ENCODE measurements around the gene GABBR2.
A peak's percentile ranks its signal among the peaks of the same experiment; 100 is the strongest.

Gene GABBR2

DNA sequence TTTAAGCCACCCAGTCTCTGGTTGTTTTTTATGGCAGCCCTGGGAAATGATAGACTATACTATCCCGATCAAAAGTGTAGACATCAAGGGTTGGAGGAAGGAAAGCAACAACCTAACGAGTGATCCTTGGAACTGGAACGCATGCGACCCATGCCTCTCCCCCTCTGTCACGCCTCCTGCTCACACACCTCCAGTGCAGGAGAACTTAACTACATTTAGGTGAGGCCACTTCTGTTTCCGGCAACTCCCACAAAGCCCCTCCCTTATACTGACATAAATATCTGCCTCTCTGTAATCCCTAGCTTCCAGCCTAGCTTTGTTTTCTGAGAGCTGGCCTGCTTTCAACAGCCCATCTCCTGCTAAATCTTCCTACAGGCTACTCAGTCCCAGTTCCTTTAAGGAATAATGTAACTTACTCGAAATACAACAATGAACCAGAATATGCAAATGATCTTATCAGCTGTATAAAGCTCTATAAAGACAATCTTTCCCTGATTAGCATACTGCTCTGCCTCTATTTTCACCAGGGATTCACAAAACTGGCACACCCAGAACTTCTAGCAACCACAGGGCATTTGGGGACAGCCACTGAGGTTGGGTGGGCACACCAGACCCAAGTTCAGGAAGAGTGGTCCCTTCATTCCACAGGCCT, 73.9 kb downstream of the GABBR2 start:
- no peak for DNase-seq (ENCODE audit: low spot score)

GRCh38 chr9:98632839-98633238, 75.9 kb downstream of the GABBR2 start:
- DNase-seq (ENCODE audit: low spot score), result no peak

DNA sequence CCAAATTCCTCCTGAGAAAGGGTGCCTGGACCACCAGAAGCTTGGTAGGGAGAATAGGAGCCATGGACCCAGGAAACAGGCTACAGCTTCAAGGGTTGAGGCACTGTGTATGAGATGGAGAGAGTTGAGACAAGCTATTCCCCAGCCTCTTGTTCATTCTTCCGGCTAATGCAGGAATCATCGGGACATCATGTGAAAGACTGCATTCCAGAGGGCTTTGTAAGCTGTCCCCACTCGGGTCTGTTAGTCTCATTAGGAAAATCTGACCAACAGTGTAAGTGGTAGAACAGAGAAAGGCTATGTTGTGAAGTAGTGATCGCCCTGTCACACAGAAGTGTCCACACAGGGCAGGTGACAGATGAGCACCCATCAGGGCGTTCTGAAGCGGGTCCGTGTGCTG, 81.4 kb downstream of the GABBR2 start:
- DNase-seq (ENCODE audit: low spot score), result no peak

- DNase-seq (ENCODE audit: low spot score), result no peak
These were observed 83.0 kb downstream of the GABBR2 start for GRCh38 chr9:98625728-98626127.

DNA sequence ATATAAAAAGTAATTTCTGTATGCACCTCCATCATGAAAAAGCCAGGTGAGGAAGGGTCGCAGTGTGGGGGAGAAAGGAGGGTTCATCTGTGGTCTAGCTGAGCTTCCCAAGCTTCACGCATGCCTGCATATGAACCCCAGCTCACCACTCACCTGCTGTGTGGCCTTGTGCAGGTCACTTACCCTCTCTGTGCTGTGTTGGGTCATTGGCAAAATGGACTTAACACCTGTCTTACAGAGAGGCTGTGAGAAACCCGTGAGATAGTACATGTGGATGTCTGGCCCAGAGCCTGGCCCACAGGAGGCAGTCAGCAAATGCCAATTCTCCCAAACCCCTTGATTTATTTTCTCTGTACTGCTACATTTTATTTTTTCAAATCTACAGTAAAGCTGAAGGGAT, 88.9 kb downstream of the GABBR2 start:
- DNase-seq (ENCODE audit: low spot score), result no peak

GRCh38 chr9:98615633-98616032, 93.1 kb downstream of the GABBR2 start:
- DNase-seq (ENCODE audit: low spot score), result no peak

- no peak for DNase-seq (ENCODE audit: low spot score)
These were observed 93.8 kb downstream of the GABBR2 start for GRCh38 chr9:98614941-98615340.

GRCh38 chr9:98612061-98612752, 96.5 kb downstream of the GABBR2 start:
- DNase-seq (ENCODE audit: low spot score), result no peak

GRCh38 chr9:98611319-98611718, 97.4 kb downstream of the GABBR2 start:
- no peak for DNase-seq (ENCODE audit: low spot score)

GRCh38 chr9:98610711-98611110, 98.0 kb downstream of the GABBR2 start:
- DNase-seq (ENCODE audit: low spot score), result no peak

GRCh38 chr9:98610211-98610610, 98.5 kb downstream of the GABBR2 start:
- peak; percentile 49 for DNase-seq (ENCODE audit: low spot score)

DNA sequence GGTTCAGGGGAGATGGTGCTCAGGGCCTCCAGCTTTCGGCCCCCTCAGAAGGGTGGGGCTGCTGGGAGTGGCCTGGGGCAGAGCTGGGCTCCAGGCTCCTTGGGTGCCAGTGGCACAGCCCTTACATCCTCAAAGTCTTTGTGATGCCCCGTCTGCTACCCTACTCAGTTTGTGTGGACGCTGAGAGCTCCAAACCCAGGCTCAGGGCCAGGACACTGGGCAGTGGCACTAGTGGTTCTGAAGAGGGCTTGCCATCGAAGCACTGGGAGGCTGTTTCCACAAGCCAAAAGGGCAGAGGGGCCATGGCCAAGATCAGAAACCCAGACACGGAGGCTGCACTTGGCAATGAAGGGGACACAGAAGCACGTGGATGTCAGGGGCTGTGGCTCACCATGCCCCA, 99.1 kb downstream of the GABBR2 start:
- DNase-seq (ENCODE audit: low spot score), result no peak

DNA sequence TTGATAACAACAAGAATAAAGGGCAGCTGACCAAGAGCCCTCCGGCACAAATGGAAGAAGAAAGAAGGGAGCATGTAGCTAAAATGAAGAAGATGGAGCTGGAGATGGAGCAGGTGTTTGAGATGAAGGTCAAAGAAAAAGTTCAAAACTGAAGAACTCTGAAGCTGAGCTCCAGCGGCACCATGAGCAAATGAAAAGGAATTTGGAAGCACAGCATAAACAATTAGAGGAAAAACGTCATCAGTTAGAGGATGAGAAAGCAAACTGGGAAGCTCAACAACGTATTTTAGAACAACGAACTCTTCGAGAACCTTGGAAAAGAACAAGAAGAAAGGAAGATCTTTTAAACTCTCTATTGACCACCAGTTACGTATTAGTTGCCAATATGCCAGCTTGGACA, 100.9 kb downstream of the GABBR2 start:
- DNase-seq (ENCODE audit: low spot score), result no peak

- DNase-seq (ENCODE audit: low spot score), result no peak
These were observed 101.6 kb downstream of the GABBR2 start for GRCh38 chr9:98607152-98607551.

- DNase-seq (ENCODE audit: low spot score), result no peak
These were observed 102.0 kb downstream of the GABBR2 start for GRCh38 chr9:98606730-98607129.

- DNase-seq (ENCODE audit: low spot score), result no peak
These were observed 103.6 kb downstream of the GABBR2 start for GRCh38 chr9:98605116-98605515.

DNA sequence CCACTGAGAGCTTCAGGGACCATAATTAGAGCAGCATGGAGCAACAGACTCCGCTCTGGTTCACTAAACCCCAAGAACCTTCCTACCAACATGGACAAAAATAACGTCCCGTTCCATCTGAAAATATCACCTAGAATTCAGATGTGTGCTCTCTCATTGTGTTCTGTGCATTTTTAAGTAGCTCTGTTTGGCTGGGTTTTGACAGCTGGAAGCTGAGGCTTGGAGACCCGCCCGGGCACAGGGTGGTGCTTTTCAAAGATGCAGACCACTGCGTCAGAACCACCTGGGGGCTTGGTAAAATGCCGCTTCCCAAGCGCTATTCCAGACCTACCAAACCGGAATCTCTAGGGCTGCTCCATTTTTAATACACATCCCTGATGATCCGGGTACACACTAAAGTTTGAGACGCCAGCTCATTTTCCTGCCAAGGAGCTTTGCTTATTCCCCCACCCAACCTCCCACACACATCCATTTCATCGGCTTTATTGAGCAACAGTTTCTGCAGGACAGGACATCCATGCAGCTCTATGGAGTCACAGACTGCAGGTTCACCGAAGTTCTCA, 104.8 kb downstream of the GABBR2 start:
- peak; percentile 71 for DNase-seq (ENCODE audit: low spot score)

DNA sequence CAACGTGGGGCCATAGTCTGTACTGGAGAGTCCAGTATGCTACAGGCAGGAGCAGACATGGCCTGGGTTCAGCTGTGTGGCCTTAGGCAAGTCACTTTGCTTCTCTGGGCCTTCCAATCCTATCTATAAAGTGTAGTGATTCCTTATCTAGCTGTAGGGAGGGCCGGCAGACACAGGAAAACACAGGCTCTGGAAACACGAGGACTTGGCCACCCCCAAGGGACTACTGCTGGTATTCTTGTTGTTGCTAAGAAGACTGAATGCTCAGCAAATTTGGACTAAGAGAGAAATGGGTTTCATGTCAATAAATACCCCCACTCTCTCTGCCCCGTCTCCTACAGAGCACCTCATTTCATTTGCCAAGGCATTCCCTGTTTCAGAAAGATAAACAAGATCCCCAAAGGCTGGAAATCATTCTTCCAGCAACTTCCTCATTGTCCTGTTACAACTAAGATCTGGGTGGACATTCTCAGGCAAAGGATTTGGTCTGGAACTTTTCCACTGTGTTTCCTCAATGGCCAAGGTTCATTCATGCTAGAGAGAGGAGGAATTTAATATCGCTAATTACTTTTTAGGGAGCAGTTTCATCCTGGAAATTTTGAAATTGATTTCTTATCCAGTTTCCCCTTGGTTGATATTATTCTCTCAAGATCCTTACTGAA, 105.8 kb downstream of the GABBR2 start:
- no peak for DNase-seq (ENCODE audit: low spot score)

- DNase-seq (ENCODE audit: low spot score), result peak; percentile 53
These were observed 108.1 kb downstream of the GABBR2 start for GRCh38 chr9:98600631-98601030.

DNA sequence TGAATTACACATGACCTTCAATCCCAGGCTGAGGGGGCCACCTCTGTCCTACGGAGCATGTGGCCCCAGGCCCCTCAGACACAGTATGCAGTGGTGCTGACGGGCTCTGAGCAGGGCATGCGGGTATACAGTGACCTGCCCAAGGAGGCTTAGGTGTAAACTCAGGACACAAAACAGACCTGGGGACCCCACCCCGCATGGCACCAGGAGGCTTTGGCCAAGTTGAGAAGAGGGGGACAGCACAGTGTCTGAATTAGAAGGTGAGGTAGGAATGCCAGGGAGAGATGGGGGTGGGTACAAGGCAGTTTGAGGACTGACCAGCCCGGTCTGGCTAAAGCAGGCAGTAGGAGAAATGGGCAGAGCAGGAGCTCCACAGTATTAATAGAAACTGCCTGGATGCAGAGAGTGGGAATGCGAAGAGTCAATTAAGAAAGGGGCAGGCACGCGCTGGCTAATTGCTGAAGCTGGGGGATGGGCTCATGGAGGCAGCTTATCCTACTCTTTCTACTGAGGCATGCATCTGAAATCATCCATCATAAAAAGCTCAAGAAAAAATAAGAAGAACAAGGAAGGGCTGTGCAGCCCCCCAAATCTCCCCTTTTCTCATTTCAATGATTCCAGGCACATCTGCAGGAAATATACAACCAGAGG, 109.0 kb downstream of the GABBR2 start:
- DNase-seq (ENCODE audit: low spot score), result no peak

DNA sequence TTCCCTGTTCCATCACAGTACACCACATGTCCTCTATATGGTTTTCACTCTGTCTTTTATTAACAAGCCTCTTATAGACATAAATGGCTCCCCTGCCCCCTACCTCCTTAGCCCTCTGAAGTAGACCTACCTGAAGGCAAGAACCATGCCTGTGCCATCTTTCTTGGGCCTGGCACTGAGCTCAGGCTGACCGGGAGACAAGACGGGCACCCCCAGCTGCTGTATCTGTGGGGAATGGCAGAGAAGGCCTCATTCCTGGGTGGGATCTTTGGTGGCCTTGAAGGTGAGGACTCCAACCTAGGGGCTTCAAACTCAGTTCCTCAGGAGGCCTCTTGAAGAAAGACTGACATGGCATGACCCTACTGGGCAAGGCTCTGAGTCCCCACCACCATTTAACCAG, 109.9 kb downstream of the GABBR2 start:
- DNase-seq (ENCODE audit: low spot score), result no peak

- peak; percentile 61 for DNase-seq (ENCODE audit: low spot score)
These were observed 111.4 kb downstream of the GABBR2 start for GRCh38 chr9:98597236-98597771.

All from cerebellar cortex (tissue), 1 donor.